ENCODE data around the gene FBXL3.

Gene FBXL3

GRCh38 chr13:77026861-77027621 is at the start of gene FBXL3:
Gene FBXL3, minus strand, starts transcription at chr13:77027159. Its CDS starts 5,299 bp downstream, at chr13:77021860.
- no peak for TF ChIP-seq EZH2phosphoT487 (IDR thresholded peaks at IDR 0.05; ENCODE audit: borderline replicate concordance, low read length)
- TF ChIP-seq, protein P1, sequence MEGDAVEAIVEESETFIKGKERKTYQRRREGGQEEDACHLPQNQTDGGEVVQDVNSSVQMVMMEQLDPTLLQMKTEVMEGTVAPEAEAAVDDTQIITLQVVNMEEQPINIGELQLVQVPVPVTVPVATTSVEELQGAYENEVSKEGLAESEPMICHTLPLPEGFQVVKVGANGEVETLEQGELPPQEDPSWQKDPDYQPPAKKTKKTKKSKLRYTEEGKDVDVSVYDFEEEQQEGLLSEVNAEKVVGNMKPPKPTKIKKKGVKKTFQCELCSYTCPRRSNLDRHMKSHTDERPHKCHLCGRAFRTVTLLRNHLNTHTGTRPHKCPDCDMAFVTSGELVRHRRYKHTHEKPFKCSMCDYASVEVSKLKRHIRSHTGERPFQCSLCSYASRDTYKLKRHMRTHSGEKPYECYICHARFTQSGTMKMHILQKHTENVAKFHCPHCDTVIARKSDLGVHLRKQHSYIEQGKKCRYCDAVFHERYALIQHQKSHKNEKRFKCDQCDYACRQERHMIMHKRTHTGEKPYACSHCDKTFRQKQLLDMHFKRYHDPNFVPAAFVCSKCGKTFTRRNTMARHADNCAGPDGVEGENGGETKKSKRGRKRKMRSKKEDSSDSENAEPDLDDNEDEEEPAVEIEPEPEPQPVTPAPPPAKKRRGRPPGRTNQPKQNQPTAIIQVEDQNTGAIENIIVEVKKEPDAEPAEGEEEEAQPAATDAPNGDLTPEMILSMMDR (IDR thresholded peaks at IDR 0.05; ENCODE audit: low read depth, low read length, poor library complexity, severe bottlenecking): no peak
- Histone ChIP-seq H3K79me2 (ENCODE audit: control insufficient read depth, low read length) (peaks cover 44% of the 10 kb centered on the region), H3K4me3 (ENCODE audit: low read length) (peak within 1 kb of the TSS; percentile 96), H3K9me3 (ENCODE audit: control insufficient read depth, insufficient read depth, low read length) (no peaks in the 10 kb centered on the region), H3K4me2 (ENCODE audit: low read length) (peak within 1 kb of the TSS; percentile 88), H3K27me3 (ENCODE audit: control insufficient read depth, low read length) (no peaks in the 10 kb centered on the region), H3K4me1 (ENCODE audit: control insufficient read depth, low read length) (peaks cover 44% of the 10 kb centered on the region), H3K9me2 (replicated peaks; ENCODE audit: control insufficient read depth, low read length) (no peaks in the 10 kb centered on the region), H3F3A (ENCODE audit: control insufficient read depth, insufficient read depth) (peaks cover 6% of the 10 kb centered on the region), H3K36me3 (ENCODE audit: control insufficient read depth, low read length) (peaks cover 30% of the 10 kb centered on the region), H4K20me1 (ENCODE audit: control insufficient read depth, insufficient read depth, low read depth, low read length) (peaks cover 28% of the 10 kb centered on the region), H3K27ac (ENCODE audit: low read depth, low read length) (peak within 1 kb of the TSS; percentile 86)

DNA sequence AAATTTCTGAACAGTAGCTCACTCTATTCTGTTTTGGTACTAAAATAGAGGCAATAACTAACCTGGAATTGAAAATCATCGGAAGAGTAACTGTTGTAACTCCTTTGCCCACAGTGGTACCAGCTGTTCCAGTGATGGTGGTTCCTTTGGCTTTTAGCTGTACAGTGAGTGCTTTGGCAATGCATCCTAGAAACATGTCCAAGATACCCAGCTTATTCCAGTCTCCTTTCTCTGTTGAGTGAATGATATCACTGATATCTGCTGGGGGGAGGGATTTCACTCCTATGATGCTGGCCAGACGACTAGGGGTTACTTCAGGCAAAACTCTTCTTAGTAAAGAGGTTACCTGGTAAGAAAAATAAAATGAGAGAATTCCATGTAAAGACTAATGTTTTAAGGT is 40.6 kb upstream of the FBXL3 start:
- TF ChIP-seq, protein P1 (IDR thresholded peaks at IDR 0.05; ENCODE audit: low read depth, low read length, poor library complexity, severe bottlenecking): no peak
- TF ChIP-seq EZH2phosphoT487 (IDR thresholded peaks at IDR 0.05; ENCODE audit: borderline replicate concordance, low read length): no peak
- no peak overlapping the region for H3K4me3 ChIP-seq (ENCODE audit: low read length)

GRCh38 chr13:77065461-77066147 is 38.6 kb upstream of the FBXL3 start:
- Histone ChIP-seq H3K4me1 (ENCODE audit: control insufficient read depth, low read length) (peaks cover 16% of the 10 kb centered on the region), H3F3A (ENCODE audit: control insufficient read depth, insufficient read depth) (peaks cover 16% of the 10 kb centered on the region), H3K27me3 (ENCODE audit: control insufficient read depth, low read length) (no peaks in the 10 kb centered on the region), H3K4me2 (ENCODE audit: low read length) (peak overlapping the region; percentile 12; the same call in 1 of the 2 replicates), H4K20me1 (ENCODE audit: control insufficient read depth, insufficient read depth, low read depth, low read length) (no peaks in the 10 kb centered on the region), H3K27ac (ENCODE audit: low read depth, low read length) (peak overlapping the region; percentile 16; the same call in 1 of the 2 replicates), H3K9me3 (ENCODE audit: control insufficient read depth, insufficient read depth, low read length) (no peaks in the 10 kb centered on the region), H3K79me2 (ENCODE audit: control insufficient read depth, low read length) (no peaks in the 10 kb centered on the region), H3K36me3 (ENCODE audit: control insufficient read depth, low read length) (peaks cover 81% of the 10 kb centered on the region), H3K9me2 (replicated peaks; ENCODE audit: control insufficient read depth, low read length) (no peaks in the 10 kb centered on the region), H3K4me3 (ENCODE audit: low read length) (no peak overlapping the region)
- TF ChIP-seq EZH2phosphoT487 (IDR thresholded peaks at IDR 0.05; ENCODE audit: borderline replicate concordance, low read length): no peak
- TF ChIP-seq, protein P1 (IDR thresholded peaks at IDR 0.05; ENCODE audit: low read depth, low read length, poor library complexity, severe bottlenecking): no peak

More for the DNA sequence above, 40.6 kb upstream of the FBXL3 start:
- no peaks in the 10 kb centered on the region for H3K9me2 ChIP-seq (replicated peaks; ENCODE audit: control insufficient read depth, low read length)
- H3K27me3 ChIP-seq (ENCODE audit: control insufficient read depth, low read length): no peaks in the 10 kb centered on the region
- H3K27ac ChIP-seq (ENCODE audit: low read depth, low read length): no peak overlapping the region
- H3K79me2 ChIP-seq (ENCODE audit: control insufficient read depth, low read length): no peaks in the 10 kb centered on the region
- peaks cover 71% of the 10 kb centered on the region for H3K36me3 ChIP-seq (ENCODE audit: control insufficient read depth, low read length)
- no peaks in the 10 kb centered on the region for H3K9me3 ChIP-seq (ENCODE audit: control insufficient read depth, insufficient read depth, low read length)
- H3K4me1 ChIP-seq (ENCODE audit: control insufficient read depth, low read length): peaks cover 16% of the 10 kb centered on the region
- peaks cover 16% of the 10 kb centered on the region for H3F3A ChIP-seq (ENCODE audit: control insufficient read depth, insufficient read depth)
- no peaks in the 10 kb centered on the region for H4K20me1 ChIP-seq (ENCODE audit: control insufficient read depth, insufficient read depth, low read depth, low read length)
- no peak overlapping the region for H3K4me2 ChIP-seq (ENCODE audit: low read length)
